Measurements from ENCODE around the gene PXDC1. TPM values are rescaled to one million over a fixed set of nuclear protein-coding genes. Genes with fewer than 3 reads are reported as not detected.
A peak's percentile ranks its signal among the peaks of the same experiment; 100 is the strongest.
"Not testable (repeated sequence)": the region's sequence is repeated elsewhere in the genome, so short reads cannot be mapped to it uniquely, and the experiment has no call there.

PXDC1 gene
- total RNA-seq, 4 donors from 2014 or later = 58.4 to 103 (median 72.4) TPM

DNA sequence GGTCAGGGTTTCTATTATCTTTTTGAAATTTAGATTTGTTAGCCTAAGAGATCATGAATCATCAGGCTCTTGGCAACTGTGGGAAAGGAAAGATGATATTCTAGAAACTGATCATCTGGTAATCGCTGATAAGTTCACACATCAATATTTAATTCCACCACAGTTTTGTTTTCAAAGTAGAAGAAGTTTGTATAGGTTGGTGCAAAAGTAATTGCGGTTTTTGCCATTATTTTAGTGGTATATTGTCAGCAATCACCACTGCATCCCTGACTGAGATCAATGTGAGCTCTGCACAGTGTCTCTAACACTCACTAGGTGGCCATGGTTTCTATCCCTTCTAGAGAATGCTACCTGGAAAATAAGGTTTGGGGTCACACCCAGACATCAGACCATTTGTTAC is 17.0 kb upstream of the PXDC1 start:
- TF ChIP-seq POLR2A (IDR thresholded peaks at IDR 0.05) = no peak
- TF ChIP-seq, protein P1, sequence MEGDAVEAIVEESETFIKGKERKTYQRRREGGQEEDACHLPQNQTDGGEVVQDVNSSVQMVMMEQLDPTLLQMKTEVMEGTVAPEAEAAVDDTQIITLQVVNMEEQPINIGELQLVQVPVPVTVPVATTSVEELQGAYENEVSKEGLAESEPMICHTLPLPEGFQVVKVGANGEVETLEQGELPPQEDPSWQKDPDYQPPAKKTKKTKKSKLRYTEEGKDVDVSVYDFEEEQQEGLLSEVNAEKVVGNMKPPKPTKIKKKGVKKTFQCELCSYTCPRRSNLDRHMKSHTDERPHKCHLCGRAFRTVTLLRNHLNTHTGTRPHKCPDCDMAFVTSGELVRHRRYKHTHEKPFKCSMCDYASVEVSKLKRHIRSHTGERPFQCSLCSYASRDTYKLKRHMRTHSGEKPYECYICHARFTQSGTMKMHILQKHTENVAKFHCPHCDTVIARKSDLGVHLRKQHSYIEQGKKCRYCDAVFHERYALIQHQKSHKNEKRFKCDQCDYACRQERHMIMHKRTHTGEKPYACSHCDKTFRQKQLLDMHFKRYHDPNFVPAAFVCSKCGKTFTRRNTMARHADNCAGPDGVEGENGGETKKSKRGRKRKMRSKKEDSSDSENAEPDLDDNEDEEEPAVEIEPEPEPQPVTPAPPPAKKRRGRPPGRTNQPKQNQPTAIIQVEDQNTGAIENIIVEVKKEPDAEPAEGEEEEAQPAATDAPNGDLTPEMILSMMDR (IDR thresholded peaks at IDR 0.05) = no peak
- 59 to 84% methylated on average over 2 of the region's 2 CpGs for WGBS, 2 donors
- intact Hi-C loops (cut with DNase I; ENCODE audit: low total_unique reads) = no loop called here
- no peak for DNase-seq (ENCODE audit: low spot score in 2 of 2)
- no peak overlapping the region for H3K4me3 ChIP-seq (ENCODE audit: low read depth, poor library complexity, severe bottlenecking)

DNA sequence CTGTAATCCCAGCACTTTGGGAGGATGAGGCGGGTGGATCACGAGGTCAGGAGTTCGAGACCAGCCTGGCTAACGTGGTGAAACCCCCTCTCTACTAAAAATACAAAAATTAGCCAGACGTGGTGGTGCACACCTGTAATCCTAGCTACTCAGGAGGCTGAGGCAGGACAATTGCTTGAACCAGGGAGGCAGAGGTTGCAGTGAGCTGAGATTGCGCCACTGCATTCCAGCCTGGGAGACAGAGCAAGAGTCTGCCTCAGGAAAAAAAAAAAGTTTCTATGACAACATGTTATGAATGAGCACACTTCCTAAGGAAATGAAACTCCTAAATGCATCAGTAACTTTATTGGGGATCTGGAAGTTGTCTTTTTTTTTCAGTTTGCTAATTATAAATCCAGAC is 16.0 kb upstream of the PXDC1 start:
- intact Hi-C loops (cut with DNase I; ENCODE audit: low total_unique reads); H3K4me3 ChIP-seq (ENCODE audit: low read depth, poor library complexity, severe bottlenecking): not testable (repeated sequence)
- DNase-seq (ENCODE audit: low spot score in 2 of 2) = peak in 1 of 2 donors; percentile 88
- 90 to 97% methylated on average over 6 of the region's 6 CpGs for WGBS, 2 donors

DNA sequence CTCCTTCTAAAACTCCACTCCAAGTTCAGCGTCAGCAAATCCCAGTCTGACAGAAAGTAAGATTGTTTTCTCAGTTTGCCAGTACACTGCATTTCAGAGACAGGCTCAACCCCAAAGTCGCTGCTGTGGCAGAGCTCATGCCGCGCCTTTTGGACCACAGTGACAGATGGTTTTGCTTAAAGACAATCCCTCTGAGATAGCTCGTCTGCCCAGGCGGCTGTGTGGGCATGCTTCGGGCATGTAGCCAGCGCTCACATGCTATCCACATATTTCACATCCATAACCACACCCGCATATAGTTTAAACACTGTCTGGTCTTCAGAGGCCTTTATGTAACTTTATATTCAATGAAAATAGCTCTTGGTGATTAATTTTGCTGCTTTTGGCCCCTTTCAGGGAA is 14.7 kb upstream of the PXDC1 start:
- H3K4me3 ChIP-seq (ENCODE audit: low read depth, poor library complexity, severe bottlenecking) = no peak overlapping the region
- TF ChIP-seq, protein P1 (IDR thresholded peaks at IDR 0.05) = no peak
- no peak for TF ChIP-seq POLR2A (IDR thresholded peaks at IDR 0.05)
- 26 to 46% methylated on average over 9 of the region's 9 CpGs for WGBS, 2 donors
- intact Hi-C loops (cut with DNase I; ENCODE audit: low total_unique reads) = no loop called here
- DNase-seq (ENCODE audit: low spot score in 2 of 2) = peak in 1 of 2 donors; percentile 91

DNA sequence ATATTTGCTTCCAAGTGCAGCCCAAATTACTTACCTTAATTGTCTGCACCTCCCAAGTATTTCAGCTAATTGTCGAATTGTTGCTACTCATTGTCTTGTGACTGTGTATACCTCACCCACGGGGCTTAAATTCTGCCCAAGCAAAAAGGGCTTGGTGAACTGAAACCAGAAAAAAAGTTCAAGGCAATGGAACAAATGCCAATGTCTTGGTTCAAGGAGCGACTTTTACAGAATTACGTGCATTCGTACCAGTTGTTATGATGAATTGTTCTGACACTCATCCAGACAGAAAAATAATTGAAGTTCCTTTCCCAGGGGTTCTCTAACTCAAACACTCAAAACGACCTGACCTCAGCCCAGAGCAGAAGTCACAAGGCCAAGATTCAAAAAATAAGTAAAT is 13.9 kb upstream of the PXDC1 start:
- TF ChIP-seq, protein P1 (IDR thresholded peaks at IDR 0.05) = no peak
- no peak for TF ChIP-seq POLR2A (IDR thresholded peaks at IDR 0.05)
- peak in 1 of 2 donors; percentile 8 for DNase-seq (ENCODE audit: low spot score in 2 of 2)
- intact Hi-C loops (cut with DNase I; ENCODE audit: low total_unique reads) = no loop called here
- 50 to 62% methylated on average over 6 of the region's 6 CpGs for WGBS, 2 donors
- no peak overlapping the region for H3K4me3 ChIP-seq (ENCODE audit: low read depth, poor library complexity, severe bottlenecking)

DNA sequence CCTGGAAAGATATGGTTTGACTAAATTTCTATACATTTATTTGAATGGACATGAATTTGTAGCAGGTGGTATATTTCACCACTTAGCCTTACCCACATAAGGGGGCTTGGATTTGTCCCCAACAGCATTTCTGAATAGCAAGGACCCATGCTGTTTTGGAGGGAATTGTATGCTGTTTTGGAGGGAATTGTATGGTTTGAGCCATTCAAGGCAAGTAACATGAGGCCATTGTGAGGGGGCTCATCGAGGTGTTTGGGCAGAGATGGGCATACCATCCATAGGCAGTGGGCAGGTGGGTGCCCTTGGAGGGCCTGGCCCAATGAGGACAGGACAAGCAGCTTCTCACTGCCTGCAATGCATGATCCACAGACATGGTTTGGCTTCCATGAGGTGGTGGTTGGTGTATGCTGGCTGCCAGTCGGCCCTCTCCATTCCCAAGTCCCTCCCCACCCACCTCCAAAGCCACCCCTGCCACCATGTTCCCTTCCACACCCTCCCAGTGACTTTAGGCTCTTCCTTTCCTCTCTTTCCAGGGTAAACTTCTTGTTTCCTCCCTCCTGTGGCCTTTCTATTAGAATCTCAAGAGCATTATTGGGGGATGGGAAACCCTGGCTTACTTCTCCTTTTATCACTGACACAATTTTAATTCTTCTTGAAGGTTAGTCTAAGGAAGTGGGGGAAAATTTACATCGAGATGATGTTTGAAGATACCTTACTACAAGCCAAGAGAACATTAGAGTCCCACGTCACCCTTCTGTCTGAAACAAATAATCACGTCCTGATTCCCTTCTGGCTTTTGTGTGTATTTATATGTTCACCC is 13.2 kb upstream of the PXDC1 start:
- intact Hi-C loops (cut with DNase I; ENCODE audit: low total_unique reads) = no loop called here
- TF ChIP-seq, protein P1 (IDR thresholded peaks at IDR 0.05) = no peak
- no peak for TF ChIP-seq POLR2A (IDR thresholded peaks at IDR 0.05)
- WGBS, 2 donors = 75 to 87% methylated on average over 5 of the region's 5 CpGs

DNA sequence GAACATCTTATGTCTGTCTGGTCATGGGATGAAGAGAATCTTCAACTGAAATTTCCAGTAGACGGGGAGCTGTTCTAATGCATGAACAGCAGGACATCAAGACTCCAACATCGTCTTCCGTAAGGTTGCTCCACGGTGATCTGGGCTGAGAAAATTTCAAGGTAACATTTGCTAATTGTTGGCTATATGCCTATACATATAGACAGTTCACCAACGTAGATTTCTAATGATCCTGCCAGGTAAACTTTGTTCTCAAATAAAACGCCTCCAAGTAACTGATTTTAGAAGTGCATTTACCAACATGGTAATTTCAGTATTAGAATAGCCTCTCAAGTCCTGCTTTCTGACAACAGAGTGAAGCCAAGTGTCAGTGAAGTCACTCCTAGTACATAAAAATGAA is 11.3 kb upstream of the PXDC1 start:
- no peak overlapping the region for H3K4me3 ChIP-seq (ENCODE audit: low read depth, poor library complexity, severe bottlenecking)
- TF ChIP-seq, protein P1 (IDR thresholded peaks at IDR 0.05) = no peak
- TF ChIP-seq POLR2A (IDR thresholded peaks at IDR 0.05) = no peak
- 92 to 94% methylated on average over 6 of the region's 6 CpGs for WGBS, 2 donors
- intact Hi-C loops (cut with DNase I; ENCODE audit: low total_unique reads) = no loop called here
- no peak for DNase-seq (ENCODE audit: low spot score in 2 of 2)

More for the DNA sequence above, 13.2 kb upstream of the PXDC1 start:
- H3K4me3 ChIP-seq (ENCODE audit: low read depth, poor library complexity, severe bottlenecking) = no peak overlapping the region
- peak in 1 of 2 donors; percentile 80 for DNase-seq (ENCODE audit: low spot score in 2 of 2)

All from lower leg skin (tissue), 4 donors.